ENCODE results near the gene CD3D. TPM values are rescaled to one million over a fixed set of nuclear protein-coding genes. Genes with fewer than 3 reads are reported as not detected.
A peak's percentile ranks its signal among the peaks of the same experiment; 100 is the strongest.

CD3D gene
- total RNA-seq, 1 donor from 2014 or later = not detected

GRCh38 chr11:118366287-118366686 is 23.8 kb upstream of the CD3D start:
- H3K4me1 Mint-ChIP-seq = no peaks in the 10 kb centered on the region
- TF ChIP-seq CTCF (conservative IDR thresholded peaks at IDR 0.05) = no peak
- no peaks in the 10 kb centered on the region for H3K27me3 Mint-ChIP-seq (ENCODE audit: low read depth)
- H3K36me3 Mint-ChIP-seq (ENCODE audit: low read depth) = peaks cover 3% of the 10 kb centered on the region
- H3K9me3 Mint-ChIP-seq = no peaks in the 10 kb centered on the region
- no peak for DNase-seq (ENCODE audit: low read depth, low spot score)
- no peak overlapping the region for H3K27ac Mint-ChIP-seq (ENCODE audit: unreplicated experiment)
- no peak overlapping the region for H3K4me3 Mint-ChIP-seq

- H3K27me3 Mint-ChIP-seq (ENCODE audit: low read depth) = no peaks in the 10 kb centered on the region
- H3K9me3 Mint-ChIP-seq = no peaks in the 10 kb centered on the region
- no peak overlapping the region for H3K27ac Mint-ChIP-seq (ENCODE audit: unreplicated experiment)
- H3K36me3 Mint-ChIP-seq (ENCODE audit: low read depth) = peaks cover 1% of the 10 kb centered on the region
- no peak for DNase-seq (ENCODE audit: low read depth, low spot score)
- no peak for TF ChIP-seq CTCF (conservative IDR thresholded peaks at IDR 0.05)
- peaks cover 7% of the 10 kb centered on the region for H3K4me1 Mint-ChIP-seq
- H3K4me3 Mint-ChIP-seq = no peak overlapping the region
Observed at GRCh38 chr11:118364956-118365615, 22.6 kb upstream of the CD3D start.

- TF ChIP-seq CTCF (conservative IDR thresholded peaks at IDR 0.05) = no peak
- peaks cover 20% of the 10 kb centered on the region for H3K4me1 Mint-ChIP-seq
- H3K27me3 Mint-ChIP-seq (ENCODE audit: low read depth) = peaks cover 34% of the 10 kb centered on the region
- H3K9me3 Mint-ChIP-seq = peaks cover 6% of the 10 kb centered on the region
- peak within 1 kb of the TSS; percentile 87 for H3K27ac Mint-ChIP-seq (ENCODE audit: unreplicated experiment)
- DNase-seq (ENCODE audit: low read depth, low spot score) = peak; percentile 88
- H3K36me3 Mint-ChIP-seq (ENCODE audit: low read depth) = peaks cover 2% of the 10 kb centered on the region
- peak within 1 kb of the TSS; percentile 97 for H3K4me3 Mint-ChIP-seq
Observed at GRCh38 chr11:118359295-118359958, 16.9 kb upstream of the CD3D start, which contains the start of gene UBE4A. TSS of gene UBE4A (plus strand) at chr11:118359600. CDS start at chr11:118365081, 5,481 bp downstream.

- DNase-seq (ENCODE audit: low read depth, low spot score) = no peak
- Mint-ChIP-seq H3K27ac (ENCODE audit: unreplicated experiment) (no peak overlapping the region), H3K9me3 (peaks cover 6% of the 10 kb centered on the region), H3K36me3 (ENCODE audit: low read depth) (peaks cover 2% of the 10 kb centered on the region), H3K4me3 (no peak overlapping the region), H3K27me3 (ENCODE audit: low read depth) (peaks cover 43% of the 10 kb centered on the region), H3K4me1 (peaks cover 20% of the 10 kb centered on the region)
- TF ChIP-seq CTCF (conservative IDR thresholded peaks at IDR 0.05) = no peak
Observed at GRCh38 chr11:118358071-118358470, 15.6 kb upstream of the CD3D start.

GRCh38 chr11:118353084-118353710 is 10.7 kb upstream of the CD3D start:
- Mint-ChIP-seq H3K4me1 (no peaks in the 10 kb centered on the region), H3K36me3 (ENCODE audit: low read depth) (no peaks in the 10 kb centered on the region)

More at GRCh38 chr11:118353084-118353710, 10.7 kb upstream of the CD3D start:
- H3K27ac Mint-ChIP-seq (ENCODE audit: unreplicated experiment) = no peak overlapping the region
- peaks cover 74% of the 10 kb centered on the region for H3K27me3 Mint-ChIP-seq (ENCODE audit: low read depth)
- no peak overlapping the region for H3K4me3 Mint-ChIP-seq
- no peaks in the 10 kb centered on the region for H3K9me3 Mint-ChIP-seq
- peak; percentile 77 for TF ChIP-seq CTCF (conservative IDR thresholded peaks at IDR 0.05)
- DNase-seq (ENCODE audit: low read depth, low spot score) = no peak
